C4-2B (cell line): ENCODE data around the gene HCAR3.

Experiments
- H3K27ac ChIP-seq: fragments of 450-650 bp; 2 replicates; pipeline ENCODE4 v1.5.1; 2017
- ZFX ChIP-seq: fragments of 450-650 bp; IDR thresholded peaks from 2 replicates; pipeline ENCODE4 v1.6.1; 2017
- TF ChIP-seq, protein P1 (sequence below): fragments of 450-650 bp; conservative IDR thresholded peaks from 2 replicates; pipeline ENCODE4 v1.5.1; 2017; ENCODE audit warnings: mild to moderate bottlenecking

HCAR3 gene

GRCh38 chr12:122747224-122748135, 30.9 kb upstream of the HCAR3 start:
- no peak for TF ChIP-seq ZFX
- TF ChIP-seq, protein P1, sequence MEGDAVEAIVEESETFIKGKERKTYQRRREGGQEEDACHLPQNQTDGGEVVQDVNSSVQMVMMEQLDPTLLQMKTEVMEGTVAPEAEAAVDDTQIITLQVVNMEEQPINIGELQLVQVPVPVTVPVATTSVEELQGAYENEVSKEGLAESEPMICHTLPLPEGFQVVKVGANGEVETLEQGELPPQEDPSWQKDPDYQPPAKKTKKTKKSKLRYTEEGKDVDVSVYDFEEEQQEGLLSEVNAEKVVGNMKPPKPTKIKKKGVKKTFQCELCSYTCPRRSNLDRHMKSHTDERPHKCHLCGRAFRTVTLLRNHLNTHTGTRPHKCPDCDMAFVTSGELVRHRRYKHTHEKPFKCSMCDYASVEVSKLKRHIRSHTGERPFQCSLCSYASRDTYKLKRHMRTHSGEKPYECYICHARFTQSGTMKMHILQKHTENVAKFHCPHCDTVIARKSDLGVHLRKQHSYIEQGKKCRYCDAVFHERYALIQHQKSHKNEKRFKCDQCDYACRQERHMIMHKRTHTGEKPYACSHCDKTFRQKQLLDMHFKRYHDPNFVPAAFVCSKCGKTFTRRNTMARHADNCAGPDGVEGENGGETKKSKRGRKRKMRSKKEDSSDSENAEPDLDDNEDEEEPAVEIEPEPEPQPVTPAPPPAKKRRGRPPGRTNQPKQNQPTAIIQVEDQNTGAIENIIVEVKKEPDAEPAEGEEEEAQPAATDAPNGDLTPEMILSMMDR: no peak
- H3K27ac ChIP-seq: no peak overlapping the region

- no peak overlapping the region for H3K27ac ChIP-seq
- TF ChIP-seq, protein P1: no peak
- no peak for TF ChIP-seq ZFX
Measured at GRCh38 chr12:122743895-122744525, 27.4 kb upstream of the HCAR3 start.

DNA sequence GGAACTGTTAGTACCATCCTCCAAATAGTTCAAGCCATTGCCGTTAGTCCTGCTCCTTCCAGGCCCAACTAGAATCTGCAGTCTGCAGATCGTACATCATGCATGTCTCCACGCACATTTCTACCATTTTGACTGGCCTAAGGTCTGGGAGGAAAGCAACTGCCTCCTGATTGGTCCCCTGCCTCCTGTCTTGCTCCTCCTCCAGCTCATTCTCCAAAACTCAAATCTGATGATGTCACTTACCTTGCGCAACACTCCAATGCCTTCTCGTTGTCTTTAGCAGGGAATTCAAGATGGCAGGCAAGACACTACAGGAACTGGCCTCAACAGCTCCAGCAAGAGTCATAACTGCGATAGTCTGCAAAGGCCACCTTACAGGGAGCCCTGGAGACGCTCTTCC, 23.7 kb upstream of the HCAR3 start:
- TF ChIP-seq ZFX: no peak
- TF ChIP-seq, protein P1: no peak
- no peak overlapping the region for H3K27ac ChIP-seq

DNA sequence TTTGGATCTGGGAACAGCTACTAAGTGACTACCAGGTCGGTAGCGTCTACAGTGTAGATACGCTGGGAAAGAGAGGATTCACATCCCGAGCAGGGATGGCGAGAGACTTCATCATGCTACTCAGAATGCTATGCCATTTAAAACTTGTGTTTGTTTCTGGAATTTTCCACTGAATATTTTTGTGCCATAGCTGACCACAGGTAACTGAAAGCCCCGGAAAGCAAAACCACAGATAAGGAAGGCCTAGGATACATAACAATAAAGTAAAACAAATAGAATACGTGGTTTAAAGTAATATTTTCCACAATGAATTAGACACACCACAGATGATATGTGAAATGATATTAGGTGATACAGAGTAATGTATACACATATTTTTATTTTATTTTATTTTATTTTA, 22.0 kb upstream of the HCAR3 start:
- no peak overlapping the region for H3K27ac ChIP-seq
- TF ChIP-seq, protein P1: no peak
- TF ChIP-seq ZFX: no peak

DNA sequence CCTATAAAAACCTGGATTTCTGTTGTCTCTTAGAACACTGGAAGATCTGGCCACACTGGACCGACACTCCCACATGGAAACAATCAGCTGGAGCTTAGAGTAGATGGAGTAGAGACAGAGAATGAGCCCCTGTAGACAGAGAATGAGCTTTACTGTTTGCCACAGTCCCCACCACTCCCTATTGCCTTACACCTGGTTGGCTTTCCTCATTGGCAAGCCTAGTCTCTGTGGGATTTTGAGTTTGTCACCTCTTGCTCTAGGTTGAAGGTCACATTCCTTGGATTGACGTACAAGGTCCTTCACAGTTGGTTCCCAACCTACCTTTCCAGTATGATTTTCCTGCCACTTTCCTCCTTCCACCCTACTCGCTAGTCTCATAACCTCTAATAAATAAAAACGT, 16.0 kb upstream of the HCAR3 start:
- TF ChIP-seq, protein P1: no peak
- no peak for TF ChIP-seq ZFX
- H3K27ac ChIP-seq: no peak overlapping the region

DNA sequence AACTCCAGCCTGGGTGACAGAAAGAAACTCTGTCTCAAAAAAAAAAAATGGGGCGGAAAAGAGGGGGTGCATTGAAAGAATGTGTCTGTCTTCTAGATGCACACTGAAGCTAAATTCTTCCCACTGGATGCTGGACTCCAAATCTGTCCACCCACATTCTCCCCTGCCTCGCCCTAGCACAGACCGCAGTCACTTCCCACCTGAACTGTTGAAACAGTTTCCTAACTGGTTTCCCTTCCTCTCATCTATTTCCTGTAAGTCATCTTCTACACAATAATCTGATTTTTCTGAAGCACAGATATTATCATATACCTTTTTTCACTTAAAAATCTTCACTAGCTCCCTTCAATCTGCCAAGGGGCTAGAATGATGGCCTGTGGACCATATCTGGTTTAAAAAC, 15.6 kb upstream of the HCAR3 start:
- TF ChIP-seq, protein P1: no peak
- no peak for TF ChIP-seq ZFX
- H3K27ac ChIP-seq: no peak overlapping the region

- TF ChIP-seq ZFX: no peak
- TF ChIP-seq, protein P1: no peak
- no peak within 1 kb of the TSS for H3K27ac ChIP-seq
Measured at GRCh38 chr12:122730215-122731014, 13.8 kb upstream of the HCAR3 start, which contains the start of gene HCAR1. HCAR1 (minus strand) TSS chr12:122730844; CDS start chr12:122730339, 505 bp downstream.
